H1 (cell line): Measurements from ENCODE around the gene BPGM. TPM values are rescaled to one million over a fixed set of nuclear protein-coding genes. Genes with fewer than 3 reads are reported as not detected.

Source experiments
- TEAD4 ChIP-seq: IDR thresholded peaks from 2 replicates; pipeline ENCODE4 v1.6.1; 2012; ENCODE audit warnings: low read depth, low read length, inconsistent platforms, mixed read lengths
- polyA plus RNA-seq, 7 experiments: library from polyadenylated mRNA; depleted of rRNA in 3 of 7; stranded (reverse) in 5 of 7; unstranded in 2 of 7; fragments of >200 nt in 5 of 7; fragments of 200-250 nt in 2 of 7; gene quantifications; 1 replicate in 5 of 7; 2 replicates in 1 of 7; 4 replicates in 1 of 7; pipeline versions ENCODE4 v1.2.1 to v1.2.3, GENCODE V29; 2011 to 2013; ENCODE audit warnings: missing spikeins in 2 of 7, mixed read lengths in 2 of 7
- total RNA-seq: library from RNA; stranded (reverse); fragmentation: NEBNext Ultra II Directional; extraction: Animal tissue kit (Norgen Biotek cat#: 25700); gene quantifications from 2 replicates; pipeline ENCODE4 v1.2.1, GENCODE V29; 2021

BPGM gene
- total and polyA plus RNA-seq, 2 of the 8 experiments (the other 6 are each of a cell fraction or from before 2014, with no cell fraction given), result 9.7 to 15.3 TPM

DNA sequence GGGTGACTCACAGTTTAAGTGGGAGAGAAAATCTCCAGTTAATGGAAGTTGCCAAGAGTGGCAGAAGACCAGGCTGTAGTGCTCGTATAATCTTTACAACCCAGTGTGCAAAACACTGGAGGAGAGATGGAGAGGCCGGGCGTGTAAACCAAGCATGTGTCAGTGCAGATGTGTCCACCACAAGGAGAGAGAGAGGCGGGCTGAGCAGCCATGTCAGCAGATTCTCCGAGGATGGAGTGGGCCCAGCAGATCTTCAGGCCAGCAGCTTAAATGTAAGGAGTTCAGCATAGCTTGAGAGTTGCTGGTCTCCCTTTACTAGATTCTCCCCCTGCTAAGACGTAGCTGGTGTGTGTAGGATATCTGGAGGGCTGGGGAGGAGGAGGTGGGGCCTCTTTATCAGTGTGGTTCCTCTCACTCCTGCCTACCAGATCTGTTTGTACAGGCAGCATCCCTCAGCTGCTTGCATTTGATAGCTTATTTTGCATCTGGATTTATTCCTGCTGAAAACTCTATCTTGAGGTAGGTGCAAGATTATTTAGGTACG is 13.7 kb downstream of the BPGM start (continued):
- no peak for TF ChIP-seq TEAD4
